Thoracic aorta (tissue), 2 donors: ENCODE data around the gene UGT1A8. TPM values are rescaled to one million over a fixed set of nuclear protein-coding genes. Genes with fewer than 3 reads are reported as not detected.

Experiments
- ATAC-seq: fragments of 150-250 bp; one replicate; pipeline ENCODE4 v1.8.0; 2017; ENCODE audit warnings: low read depth; ENCODE audit not compliant: insufficient number of reproducible peaks, low FRiP score
- DNase-seq: peaks from one replicate; pipeline ENCODE4 v3.0.0-alpha.2; 2020; ENCODE audit warnings: low spot score
- H3K27ac ChIP-seq, 2 donors: fragments of 200-600 bp; sonication (generic); 1 replicate in 1 of 2; 2 replicates in 1 of 2; pipeline ENCODE4 v1.5.1; 2016; ENCODE audit warnings: mild to moderate bottlenecking in 2 of 2, moderate library complexity in 2 of 2
- H3K27me3 ChIP-seq: fragments of 200-600 bp; sonication (generic); replicated peaks from 2 replicates; pipeline ENCODE4 v1.6.0; 2016; ENCODE audit warnings: mild to moderate bottlenecking; ENCODE audit not compliant: insufficient read depth
- H3K36me3 ChIP-seq: fragments of 200-600 bp; sonication (generic); one replicate; pipeline ENCODE4 v1.5.1; 2016
- H3K4me1 ChIP-seq, 2 donors: fragments of 200-600 bp; sonication (generic); 1 replicate in 1 of 2; 2 replicates in 1 of 2; pipeline versions ENCODE4 v1.5.1 to v1.6.0; 2016; ENCODE audit warnings: low read depth in 2 of 2, mild to moderate bottlenecking in 1 of 2; ENCODE audit not compliant: control insufficient read depth in 1 of 2
- H3K4me3 ChIP-seq: fragments of 200-600 bp; sonication (generic); 2 replicates; pipeline ENCODE4 v1.5.1; 2016; ENCODE audit warnings: mild to moderate bottlenecking
- H3K9me3 ChIP-seq: fragments of 200-600 bp; sonication (generic); 2 replicates; pipeline ENCODE4 v1.5.1; 2016
- total RNA-seq, 2 donors: library from RNA; depleted of rRNA; stranded (reverse); fragments of >200 nt; gene quantifications; one replicate each; pipeline versions ENCODE4 v1.1.0 to v1.2.3, GENCODE V29; 2016
- TF ChIP-seq, protein P1 (sequence below): fragments of 200-600 bp; sonication (generic); IDR thresholded peaks from one replicate; pipeline ENCODE4 v1.5.1; 2019; ENCODE audit warnings: antibody characterized with exemption

Gene UGT1A8
- total RNA-seq, 2 donors from 2014 or later: not detected

DNA sequence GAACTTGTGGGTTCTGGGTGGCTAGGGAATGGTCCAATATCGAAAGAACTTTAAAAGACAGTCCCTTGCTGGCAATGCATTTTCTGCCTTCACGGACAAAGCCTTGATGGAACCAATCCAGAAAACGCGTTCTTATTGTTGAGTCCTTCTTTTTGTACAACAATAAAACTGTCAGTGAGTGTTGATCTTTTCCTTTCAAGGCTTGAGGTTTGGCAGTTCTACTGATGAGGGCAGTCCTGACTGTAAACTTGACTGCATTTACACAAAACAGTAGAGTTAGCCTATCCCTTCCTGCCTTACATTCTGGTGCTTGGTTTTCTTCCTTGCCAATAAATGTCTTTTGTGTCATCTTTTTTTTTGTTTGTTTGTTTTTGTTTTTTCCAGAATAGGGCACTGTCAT lies 61.8 kb downstream of the UGT1A8 start:
- TF ChIP-seq, protein P1, sequence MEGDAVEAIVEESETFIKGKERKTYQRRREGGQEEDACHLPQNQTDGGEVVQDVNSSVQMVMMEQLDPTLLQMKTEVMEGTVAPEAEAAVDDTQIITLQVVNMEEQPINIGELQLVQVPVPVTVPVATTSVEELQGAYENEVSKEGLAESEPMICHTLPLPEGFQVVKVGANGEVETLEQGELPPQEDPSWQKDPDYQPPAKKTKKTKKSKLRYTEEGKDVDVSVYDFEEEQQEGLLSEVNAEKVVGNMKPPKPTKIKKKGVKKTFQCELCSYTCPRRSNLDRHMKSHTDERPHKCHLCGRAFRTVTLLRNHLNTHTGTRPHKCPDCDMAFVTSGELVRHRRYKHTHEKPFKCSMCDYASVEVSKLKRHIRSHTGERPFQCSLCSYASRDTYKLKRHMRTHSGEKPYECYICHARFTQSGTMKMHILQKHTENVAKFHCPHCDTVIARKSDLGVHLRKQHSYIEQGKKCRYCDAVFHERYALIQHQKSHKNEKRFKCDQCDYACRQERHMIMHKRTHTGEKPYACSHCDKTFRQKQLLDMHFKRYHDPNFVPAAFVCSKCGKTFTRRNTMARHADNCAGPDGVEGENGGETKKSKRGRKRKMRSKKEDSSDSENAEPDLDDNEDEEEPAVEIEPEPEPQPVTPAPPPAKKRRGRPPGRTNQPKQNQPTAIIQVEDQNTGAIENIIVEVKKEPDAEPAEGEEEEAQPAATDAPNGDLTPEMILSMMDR: no peak
- no peaks in the 10 kb centered on the region for H3K27me3 ChIP-seq
- H3K27ac ChIP-seq: no peak overlapping the region
- H3K4me3 ChIP-seq: no peak overlapping the region
- no peaks in the 10 kb centered on the region for H3K36me3 ChIP-seq
- H3K4me1 ChIP-seq: no peaks in the 10 kb centered on the region
- DNase-seq (no peak), ATAC-seq (no peak)
- no peaks in the 10 kb centered on the region for H3K9me3 ChIP-seq

DNA sequence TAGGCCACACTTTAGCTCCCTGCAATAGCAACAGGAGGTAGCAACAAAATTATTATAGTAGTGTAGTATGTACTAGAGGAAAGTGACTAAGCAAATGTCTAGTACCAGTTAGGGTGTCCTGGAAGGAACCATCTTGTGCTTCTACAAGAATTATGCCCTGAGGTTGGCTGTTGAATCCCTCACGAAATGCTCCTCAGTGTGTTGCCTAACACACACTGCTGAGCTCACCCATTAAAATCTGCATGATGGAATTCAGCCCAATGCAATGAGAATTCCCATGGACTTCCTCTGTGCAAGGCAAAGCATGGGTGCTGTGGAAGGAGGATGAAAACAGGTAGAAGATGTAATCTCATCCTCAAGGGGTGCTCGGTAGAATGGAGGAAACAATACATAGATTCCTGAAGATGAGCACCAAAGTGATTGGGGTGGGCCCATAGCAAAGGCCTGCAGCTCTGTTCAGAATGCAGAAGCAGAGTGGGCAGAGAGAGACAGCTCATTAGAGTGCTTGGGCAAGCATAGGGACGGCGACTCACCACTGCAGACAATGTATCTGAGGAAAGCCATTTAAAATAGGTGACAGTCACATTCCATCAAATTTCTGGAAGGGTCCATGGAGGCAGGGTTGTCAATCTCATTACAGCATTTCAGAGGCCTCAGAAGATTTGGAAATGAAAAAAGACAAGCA lies 63.1 kb downstream of the UGT1A8 start:
- no peak overlapping the region for H3K27ac ChIP-seq
- H3K9me3 ChIP-seq: no peaks in the 10 kb centered on the region
- TF ChIP-seq, protein P1: no peak
- ATAC-seq (no peak), DNase-seq (no peak)
- no peaks in the 10 kb centered on the region for H3K36me3 ChIP-seq
- no peak overlapping the region for H3K4me3 ChIP-seq
- H3K4me1 ChIP-seq: no peaks in the 10 kb centered on the region
- no peaks in the 10 kb centered on the region for H3K27me3 ChIP-seq

DNA sequence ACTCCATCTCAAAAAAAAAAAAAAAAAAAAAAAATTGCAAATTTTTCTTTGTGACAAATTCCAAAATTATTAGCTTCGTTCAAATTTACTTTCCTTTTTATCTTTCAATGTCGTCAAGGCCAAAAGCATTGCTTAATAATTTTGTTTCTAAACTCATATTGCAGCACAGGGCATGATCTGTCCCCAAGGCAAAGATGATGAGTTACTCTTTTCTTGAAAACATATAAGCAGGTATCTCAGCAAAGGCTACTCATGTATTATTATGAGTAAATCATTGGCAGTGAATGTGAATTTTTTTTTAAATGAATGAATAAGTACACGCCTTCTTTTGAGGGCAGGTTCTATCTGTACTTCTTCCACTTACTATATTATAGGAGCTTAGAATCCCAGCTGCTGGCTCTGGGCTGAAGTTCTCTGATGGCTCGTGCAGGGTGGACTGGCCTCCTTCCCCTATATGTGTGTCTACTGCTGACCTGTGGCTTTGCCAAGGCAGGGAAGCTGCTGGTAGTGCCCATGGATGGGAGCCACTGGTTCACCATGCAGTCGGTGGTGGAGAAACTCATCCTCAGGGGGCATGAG lies 64.2 kb downstream of the UGT1A8 start, which contains the start of gene UGT1A7:
UGT1A7 (plus strand) TSS at position 381 of the 579 bp plus-strand sequence; CDS start at position 418, 37 bp downstream.
- H3K27me3 ChIP-seq: no peaks in the 10 kb centered on the region
- no peak within 1 kb of the TSS for H3K27ac ChIP-seq
- TF ChIP-seq, protein P1: no peak
- no peaks in the 10 kb centered on the region for H3K36me3 ChIP-seq
- no peak within 1 kb of the TSS for H3K4me3 ChIP-seq
- DNase-seq (no peak), ATAC-seq (no peak)
- no peaks in the 10 kb centered on the region for H3K9me3 ChIP-seq
- H3K4me1 ChIP-seq: no peaks in the 10 kb centered on the region

DNA sequence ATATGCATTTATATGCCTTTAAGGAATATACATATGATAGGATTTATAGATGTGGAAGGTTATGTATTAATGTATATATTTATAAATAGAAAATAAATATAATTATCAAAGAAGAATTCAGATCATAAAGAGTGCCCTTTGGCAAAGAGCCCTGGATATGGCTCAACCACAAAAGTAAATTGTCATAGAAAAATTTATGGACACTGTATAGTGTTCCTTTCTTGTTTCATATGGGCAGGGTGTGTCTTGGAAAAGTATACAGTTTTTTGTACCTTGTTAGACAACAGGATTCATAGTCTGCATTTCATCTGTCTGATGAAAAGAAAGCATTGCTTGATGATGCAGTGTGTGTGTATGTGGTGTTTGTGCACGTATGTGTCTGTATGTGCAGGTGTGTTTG lies 67.2 kb downstream of the UGT1A8 start:
- no peaks in the 10 kb centered on the region for H3K27me3 ChIP-seq
- TF ChIP-seq, protein P1: no peak
- ATAC-seq (no peak), DNase-seq (no peak)
- no peak overlapping the region for H3K4me3 ChIP-seq
- H3K9me3 ChIP-seq: no peaks in the 10 kb centered on the region
- no peaks in the 10 kb centered on the region for H3K36me3 ChIP-seq
- H3K27ac ChIP-seq: no peak overlapping the region
- H3K4me1 ChIP-seq: no peaks in the 10 kb centered on the region

DNA sequence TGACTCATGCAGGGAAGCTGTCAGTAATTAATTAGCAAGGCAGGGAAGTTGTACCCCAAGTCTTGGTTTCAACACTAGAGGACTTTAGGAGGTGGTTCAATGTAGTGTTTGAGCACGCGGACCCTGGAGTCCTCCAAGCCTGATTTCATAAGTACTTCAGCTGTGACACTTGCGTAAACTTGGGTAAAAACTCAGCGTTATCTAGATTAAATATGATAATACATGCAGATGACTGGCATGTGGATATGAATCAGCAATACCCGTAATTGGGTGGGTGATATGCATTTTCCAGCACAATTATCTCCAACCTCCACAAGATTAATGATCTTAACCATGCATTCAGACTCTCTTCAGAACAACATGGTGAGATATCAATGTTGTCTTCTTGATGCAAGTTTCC lies 69.5 kb downstream of the UGT1A8 start:
- ATAC-seq: no peak
- no peaks in the 10 kb centered on the region for H3K4me1 ChIP-seq
- H3K27me3 ChIP-seq: no peaks in the 10 kb centered on the region
- DNase-seq: no peak
- no peak overlapping the region for H3K27ac ChIP-seq
- H3K36me3 ChIP-seq: no peaks in the 10 kb centered on the region
- H3K9me3 ChIP-seq: no peaks in the 10 kb centered on the region
- TF ChIP-seq, protein P1: no peak
- no peak overlapping the region for H3K4me3 ChIP-seq
